NCI-H2171 (cell line): Measurements from ENCODE around the gene C12orf43.

Experiments used
- DNase-seq: peaks from one replicate; lab custom pipeline; 2025; lab: John Stamatoyannopoulos, UW

Gene C12orf43

GRCh38 chr12:120999191-121000120, 16.8 kb downstream of the C12orf43 start:
- DNase-seq, result no peak

- DNase-seq, result no peak
These were observed 17.9 kb downstream of the C12orf43 start for GRCh38 chr12:120998435-120998834.

GRCh38 chr12:120997448-120997847, 18.8 kb downstream of the C12orf43 start:
- DNase-seq, result no peak

- DNase-seq, result no peak
These were observed 20.0 kb downstream of the C12orf43 start for GRCh38 chr12:120996133-120996746.

- no peak for DNase-seq
These were observed 21.5 kb downstream of the C12orf43 start for GRCh38 chr12:120994589-120995337.

- no peak for DNase-seq
These were observed 22.2 kb downstream of the C12orf43 start for GRCh38 chr12:120994059-120994458.

- DNase-seq, result no peak
These were observed 22.8 kb downstream of the C12orf43 start for GRCh38 chr12:120993496-120993895.

- no peak for DNase-seq
These were observed 23.3 kb downstream of the C12orf43 start for GRCh38 chr12:120992989-120993388.

GRCh38 chr12:120991965-120992364, 24.3 kb downstream of the C12orf43 start:
- DNase-seq, result no peak

GRCh38 chr12:120990487-120991055, 25.7 kb downstream of the C12orf43 start:
- no peak for DNase-seq

- DNase-seq, result no peak
These were observed 26.6 kb downstream of the C12orf43 start for GRCh38 chr12:120989687-120990086.

- no peak for DNase-seq
These were observed 27.6 kb downstream of the C12orf43 start for GRCh38 chr12:120988658-120989057.

GRCh38 chr12:120988234-120988633, 28.1 kb downstream of the C12orf43 start:
- DNase-seq, result no peak

GRCh38 chr12:120984351-120984898, 31.9 kb downstream of the C12orf43 start:
- DNase-seq, result no peak

- DNase-seq, result no peak
These were observed 32.5 kb downstream of the C12orf43 start for GRCh38 chr12:120983759-120984158.

- DNase-seq, result no peak
These were observed 33.6 kb downstream of the C12orf43 start for GRCh38 chr12:120982659-120983058.

- no peak for DNase-seq
These were observed 34.8 kb downstream of the C12orf43 start for GRCh38 chr12:120981407-120981941.

GRCh38 chr12:120980800-120981368, 35.4 kb downstream of the C12orf43 start:
- no peak for DNase-seq

- DNase-seq, result no peak
These were observed 36.2 kb downstream of the C12orf43 start for GRCh38 chr12:120979862-120980696.

- no peak for DNase-seq
These were observed 36.9 kb downstream of the C12orf43 start for GRCh38 chr12:120979220-120979861.
